ENCODE results near the gene CREB3L1. TPM values are rescaled to one million over a fixed set of nuclear protein-coding genes. Genes with fewer than 3 reads are reported as not detected.
A peak's percentile ranks its signal among the peaks of the same experiment; 100 is the strongest.

Gene CREB3L1
- total RNA-seq, 1 experiment from 2014 or later = 3.3 TPM

GRCh38 chr11:46281371-46281831 is 3.9 kb downstream of the CREB3L1 start:
- Histone ChIP-seq H3K14ac (ENCODE audit: insufficient read depth, low read length) (peak overlapping the region; percentile 60; the same call in 1 of the 2 replicates), H3K4me1 (ENCODE audit: insufficient read depth, low read length) (peaks cover 16% of the 10 kb centered on the region; the same call in 1 of the 2 replicates), H2BK20ac (ENCODE audit: low read depth, low read length, poor library complexity, severe bottlenecking) (no peak overlapping the region), H2AK5ac (ENCODE audit: insufficient read length, low read length) (no peak overlapping the region), H3K79me2 (ENCODE audit: insufficient read depth, low read length) (no peaks in the 10 kb centered on the region), H4K5ac (ENCODE audit: insufficient read length, low read depth, low read length) (no peak overlapping the region), H3K4me2 (ENCODE audit: insufficient read depth, insufficient read length, low read length) (peak overlapping the region; percentile 4), H4K20me1 (ENCODE audit: control insufficient read depth, insufficient read depth, insufficient read length) (no peaks in the 10 kb centered on the region), H2BK120ac (ENCODE audit: low read depth, low read length, poor library complexity, severe bottlenecking) (no peak overlapping the region), H3K4ac (ENCODE audit: low read depth, low read length) (no peak overlapping the region), H2BK12ac (ENCODE audit: insufficient read length, low read depth, low read length) (no peak overlapping the region), H2AFZ (ENCODE audit: low read length) (no peak overlapping the region), H3K79me1 (ENCODE audit: insufficient read depth, low read depth, low read length, poor library complexity, severe bottlenecking) (no peaks in the 10 kb centered on the region), H3K27me3 (ENCODE audit: insufficient read depth, low read length) (no peaks in the 10 kb centered on the region), H4K91ac (ENCODE audit: insufficient read length, low read depth, low read length) (no peak overlapping the region), H3K9ac (ENCODE audit: extremely low read depth, insufficient read length, low read length) (no peak overlapping the region), H4K8ac (replicated peaks; ENCODE audit: insufficient read length, low read depth, low read length) (no peak overlapping the region), H3K23me2 (ENCODE audit: insufficient read length, low read depth, low read length, poor library complexity, severe bottlenecking) (peaks cover 6% of the 10 kb centered on the region), H3K56ac (ENCODE audit: insufficient read length, low read depth, low read length) (no peak overlapping the region), H3T11ph (ENCODE audit: low read length) (no peak overlapping the region), H3K18ac (ENCODE audit: insufficient read length, low read depth, low read length) (peak overlapping the region; percentile 47), H2BK5ac (ENCODE audit: insufficient read length, low read length) (no peak overlapping the region), H3K9me3 (ENCODE audit: control insufficient read depth, low read depth, low read length) (no peaks in the 10 kb centered on the region), H2BK15ac (ENCODE audit: low read depth, low read length) (no peak overlapping the region), H3K27ac (ENCODE audit: insufficient read length, low read depth, low read length) (no peak overlapping the region), H3K23ac (ENCODE audit: insufficient read length, low read depth, low read length) (no peak overlapping the region)
- Mint-ChIP-seq H3K4me1 (peaks cover 43 to 48% of the 10 kb centered on the region in 2 experiments), H3K27me3 (ENCODE audit: low read depth) (peaks cover 11% of the 10 kb centered on the region), H3K9me3 (no peaks in the 10 kb centered on the region), H3K36me3 (ENCODE audit: insufficient read depth in 1 of 3, low read depth in 3 of 3) (peaks cover 0 to 4% (median 0%) of the 10 kb centered on the region in 3 experiments; a peak in 2 of 7 replicates), H3K4me3 (peak overlapping the region in 1 of 2 experiments; percentile 8; a peak in 2 of 5 replicates), H3K27ac (peak overlapping the region in 2 of 3 experiments; percentile 36 to 88; a peak in 5 of 7 replicates)
- TF ChIP-seq, protein P1, sequence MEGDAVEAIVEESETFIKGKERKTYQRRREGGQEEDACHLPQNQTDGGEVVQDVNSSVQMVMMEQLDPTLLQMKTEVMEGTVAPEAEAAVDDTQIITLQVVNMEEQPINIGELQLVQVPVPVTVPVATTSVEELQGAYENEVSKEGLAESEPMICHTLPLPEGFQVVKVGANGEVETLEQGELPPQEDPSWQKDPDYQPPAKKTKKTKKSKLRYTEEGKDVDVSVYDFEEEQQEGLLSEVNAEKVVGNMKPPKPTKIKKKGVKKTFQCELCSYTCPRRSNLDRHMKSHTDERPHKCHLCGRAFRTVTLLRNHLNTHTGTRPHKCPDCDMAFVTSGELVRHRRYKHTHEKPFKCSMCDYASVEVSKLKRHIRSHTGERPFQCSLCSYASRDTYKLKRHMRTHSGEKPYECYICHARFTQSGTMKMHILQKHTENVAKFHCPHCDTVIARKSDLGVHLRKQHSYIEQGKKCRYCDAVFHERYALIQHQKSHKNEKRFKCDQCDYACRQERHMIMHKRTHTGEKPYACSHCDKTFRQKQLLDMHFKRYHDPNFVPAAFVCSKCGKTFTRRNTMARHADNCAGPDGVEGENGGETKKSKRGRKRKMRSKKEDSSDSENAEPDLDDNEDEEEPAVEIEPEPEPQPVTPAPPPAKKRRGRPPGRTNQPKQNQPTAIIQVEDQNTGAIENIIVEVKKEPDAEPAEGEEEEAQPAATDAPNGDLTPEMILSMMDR (conservative IDR thresholded peaks at IDR 0.05) = no peak
- no CpG with 5 or more reads among the region's 7 CpGs for WGBS (ENCODE audit: extremely low coverage, insufficient read length, low lambda C conversion rate)
- no peak for DNase-seq
